ENCODE measurements around the gene MRGPRX2.

Gene MRGPRX2

GRCh38 chr11:19013181-19013857, 47.2 kb downstream of the MRGPRX2 start:
- in situ Hi-C loops (cut with HindIII; ENCODE audit: low sequenced_read_pairs), result no loop called here

- in situ Hi-C loops (cut with HindIII; ENCODE audit: low sequenced_read_pairs), result no loop called here
These were observed 47.9 kb downstream of the MRGPRX2 start for GRCh38 chr11:19012636-19013035.

All from DLD1 (cell line).